A549 (cell line): ENCODE results near the gene FUOM. TPM values are rescaled to one million over a fixed set of nuclear protein-coding genes. Genes with fewer than 3 reads are reported as not detected.

Experiments
- ATAC-seq, 2 experiments: fragments of 200-7000 bp in 1 of 2; fragments of >200 bp in 1 of 2; cut with Nextera tagmentation in 1 of 2; cut with Tn5 transposase in 1 of 2; 3 replicates each; pipeline versions ENCODE4 v1.8.0 to v1.9.1; 2018 to 2020; ENCODE audit warnings: mild to moderate bottlenecking in 1 of 2, moderate library complexity in 1 of 2
- CTCF ChIA-PET: fragments of 300-600 bp; sonication (Branson Sonifier 250); formaldehyde crosslinking; extraction: SDS; loops from one replicate; lab custom pipeline; 2021; ENCODE audit warnings: antibody characterized with exemption, inconsistent platforms; lab: Yijun Ruan, JAX
- POLR2A ChIA-PET: fragments of 350-600 bp; formaldehyde crosslinking; extraction: SDS; loops from one replicate; lab custom pipeline; 2021; ENCODE audit warnings: antibody characterized with exemption, inconsistent platforms; lab: Yijun Ruan, JAX
- DNase-seq, 2 experiments: peaks; one replicate each; pipeline versions ENCODE4 v3.0.0 to v3.0.0-alpha.2; 2011 to 2016; ENCODE audit warnings: low read depth in 1 of 2, low spot score in 1 of 2
- FAIRE-seq: peaks from 2 replicates; lab custom pipeline; 2011; peaks lifted over from hg19 to GRCh38; lab: Jason Lieb, UNC
- H3K27ac ChIP-seq, 2 experiments: fragments of >200 bp; sonication (Bioruptor Twin); formaldehyde crosslinking; 3 replicates each; pipeline ENCODE4 v1.5.1; 2016 to 2017
- H3K4me1 ChIP-seq: fragments of >200 bp; sonication (Bioruptor Twin); formaldehyde crosslinking; 3 replicates; pipeline ENCODE4 v1.6.1; 2016
- H3K4me2 ChIP-seq: fragments of >200 bp; sonication (Bioruptor Twin); formaldehyde crosslinking; 3 replicates; pipeline ENCODE4 v1.6.1; 2016
- H3K4me3 ChIP-seq: fragments of >200 bp; sonication (Bioruptor Twin); formaldehyde crosslinking; 3 replicates; pipeline ENCODE4 v1.5.1; 2016
- H3K9me3 ChIP-seq: fragments of >200 bp; sonication (Bioruptor Twin); formaldehyde crosslinking; 3 replicates; pipeline ENCODE4 v1.6.1; 2016
- BCL3 ChIP-seq: fragments of >200 bp; sonication (Bioruptor Twin); formaldehyde crosslinking; IDR thresholded peaks from 3 replicates; pipeline ENCODE4 v1.6.1; 2016
- FOSL2 ChIP-seq, 2 experiments: fragments of 450-650 bp in 1 of 2; fragments of >200 bp in 1 of 2; sonication (Bioruptor Twin) in 1 of 2; formaldehyde crosslinking; IDR thresholded peaks; 2 replicates each; pipeline versions ENCODE4 v1.5.0 to v1.6.1; 2016 to 2020; ENCODE audit warnings: mild to moderate bottlenecking in 1 of 2, moderate library complexity in 1 of 2
- HOXB5 ChIP-seq: fragments of 250-450 bp; sonication (Bioruptor Pico); IDR thresholded peaks from 2 replicates; pipeline ENCODE4 v1.5.0; 2020; ENCODE audit warnings: mild to moderate bottlenecking, moderate library complexity
- JUN ChIP-seq, 2 experiments: fragments of >200 bp; sonication (Bioruptor Twin); formaldehyde crosslinking; IDR thresholded peaks; 2 replicates in 1 of 2; 3 replicates in 1 of 2; pipeline ENCODE4 v1.6.1; 2016 to 2017
- KDM5A ChIP-seq: fragments of 200-600 bp; sonication (generic); IDR thresholded peaks from 2 replicates; pipeline ENCODE4 v1.6.1; 2016; ENCODE audit warnings: antibody characterized with exemption, mild to moderate bottlenecking
- MAZ ChIP-seq: fragments of 150-350 bp; IDR thresholded peaks from 2 replicates; pipeline ENCODE4 v1.6.1; 2014; ENCODE audit warnings: antibody characterized with exemption, low read depth, low read length, borderline replicate concordance
- NPAS2 ChIP-seq: fragments of 250-450 bp; sonication (Bioruptor Pico); IDR thresholded peaks from 2 replicates; pipeline ENCODE4 v1.8.0; 2022; ENCODE audit warnings: mild to moderate bottlenecking, moderate library complexity, borderline replicate concordance
- PHF8 ChIP-seq: fragments of 200-600 bp; sonication (generic); IDR thresholded peaks from 2 replicates; pipeline ENCODE4 v1.6.1; 2016; ENCODE audit warnings: low read depth, mild to moderate bottlenecking, antibody characterized with exemption, moderate library complexity, borderline replicate concordance
- POLR2A ChIP-seq: IDR thresholded peaks from 2 replicates; pipeline ENCODE4 v1.6.1; 2012; ENCODE audit warnings: mild to moderate bottlenecking, low read length
- POLR2AphosphoS2 ChIP-seq: conservative IDR thresholded peaks from 2 replicates; pipeline ENCODE4 v1.6.1; 2012; ENCODE audit warnings: low read length, improper control_type of control experiment, inconsistent platforms
- REST ChIP-seq: fragments of 200-600 bp; sonication (generic); IDR thresholded peaks from 2 replicates; pipeline ENCODE4 v1.6.1; 2016; ENCODE audit warnings: antibody characterized with exemption, mild to moderate bottlenecking, moderate library complexity
- RFX5 ChIP-seq: fragments of 450-650 bp; IDR thresholded peaks from 2 replicates; pipeline ENCODE4 v1.7.1; 2014; ENCODE audit warnings: antibody characterized with exemption, mild to moderate bottlenecking, moderate library complexity
- WGBS: methylation state at CpG from one replicate; pipeline ENCODE4 v1.1.6; 2017; ENCODE audit errors: missing lambda C conversion rate; 5-methylcytosine and 5-hydroxymethylcytosine counted together
- polyA plus RNA-seq, 4 experiments: library from polyadenylated mRNA; depleted of rRNA in 3 of 4; stranded (reverse); fragments of >200 nt; fragmentation: RNase III in 1 of 4; extraction: RNeasy Plus Mini Kit Qiagen cat#74134 plus additional on column Dnase treatment in 1 of 4; gene quantifications; 2 replicates in 3 of 4; 3 replicates in 1 of 4; pipeline ENCODE4 v1.2.3, GENCODE V29; 2011 to 2017
- TF ChIP-seq, protein P1 (sequence below): fragments of 450-650 bp; IDR thresholded peaks from 2 replicates; pipeline ENCODE4 v1.6.1; 2014; ENCODE audit warnings: antibody characterized with exemption
- TF ChIP-seq, protein P2 (sequence below): fragments of 250-450 bp; sonication (Bioruptor Pico); IDR thresholded peaks from 2 replicates; pipeline ENCODE4 v1.5.0; 2021; ENCODE audit warnings: mild to moderate bottlenecking, moderate library complexity, borderline replicate concordance
- TF ChIP-seq, protein P3 (sequence below): IDR thresholded peaks from 2 replicates; pipeline ENCODE4 v1.6.1; 2012

FUOM gene
- polyA plus RNA-seq, 2 of the 4 experiments (the other 2 are of a cell fraction) = 6.8 to 8.1 TPM

DNA sequence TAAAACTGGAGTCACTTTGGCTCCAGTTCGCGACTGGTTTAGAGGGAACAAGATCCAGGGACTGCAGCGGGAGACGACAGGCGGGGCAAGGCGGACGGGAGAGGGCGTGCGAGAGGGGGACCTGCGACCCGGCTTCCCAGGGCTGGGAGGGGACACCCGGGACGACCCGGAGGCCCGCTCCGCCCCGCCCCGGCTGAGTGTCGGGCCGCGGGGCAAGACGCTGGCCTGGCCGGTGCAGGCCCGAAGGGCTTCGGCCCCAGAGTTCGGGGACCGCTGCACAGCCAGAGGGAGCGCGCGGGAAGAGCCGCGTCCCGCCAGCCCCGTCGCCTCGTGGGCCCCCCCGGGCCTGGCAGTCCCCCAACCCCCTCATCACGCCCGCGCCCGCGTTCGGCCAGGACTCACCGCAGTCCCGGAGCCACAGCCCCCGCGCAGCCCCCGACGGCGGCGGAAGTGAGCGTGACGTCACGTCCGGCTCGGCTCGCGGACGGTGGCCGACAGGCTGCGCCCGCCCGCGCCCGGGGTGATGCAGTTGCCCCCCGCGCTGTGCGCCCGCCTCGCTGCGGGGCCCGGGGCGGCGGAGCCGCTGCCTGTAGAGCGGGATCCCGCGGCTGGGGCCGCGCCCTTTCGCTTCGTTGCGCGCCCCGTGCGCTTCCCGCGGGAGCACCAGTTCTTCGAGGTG, 49.3 kb downstream of the FUOM start, which contains the start of the genes TUBGCP2 and ZNF511:
Gene TUBGCP2 (minus strand): TSS at position 452 of the 679 bp plus-strand sequence. CDS start 5,931 bp downstream, outside the sequence.
Gene ZNF511 (plus strand): TSS at position 494 of the 679 bp plus-strand sequence. CDS start 30 bp downstream, at position 524.
- Histone ChIP-seq H3K27ac (peak within 1 kb of the TSS; percentile 92 to 97), H3K4me1 (peaks cover 14% of the 10 kb centered on the region), H3K4me3 (peak within 1 kb of the TSS; percentile 94), H3K4me2 (peak within 1 kb of the TSS; percentile 98), H3K9me3 (no peaks in the 10 kb centered on the region)
- TF ChIP-seq, protein P1, sequence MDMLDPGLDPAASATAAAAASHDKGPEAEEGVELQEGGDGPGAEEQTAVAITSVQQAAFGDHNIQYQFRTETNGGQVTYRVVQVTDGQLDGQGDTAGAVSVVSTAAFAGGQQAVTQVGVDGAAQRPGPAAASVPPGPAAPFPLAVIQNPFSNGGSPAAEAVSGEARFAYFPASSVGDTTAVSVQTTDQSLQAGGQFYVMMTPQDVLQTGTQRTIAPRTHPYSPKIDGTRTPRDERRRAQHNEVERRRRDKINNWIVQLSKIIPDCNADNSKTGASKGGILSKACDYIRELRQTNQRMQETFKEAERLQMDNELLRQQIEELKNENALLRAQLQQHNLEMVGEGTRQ = no peak
- TF ChIP-seq MAZ = 0 out of 2 replicates have a peak, but pooled peaks have one; percentile 18
- TF ChIP-seq NPAS2 = 0 out of 2 replicates have a peak, but pooled peaks have one; percentile 19
- TF ChIP-seq, protein P2, sequence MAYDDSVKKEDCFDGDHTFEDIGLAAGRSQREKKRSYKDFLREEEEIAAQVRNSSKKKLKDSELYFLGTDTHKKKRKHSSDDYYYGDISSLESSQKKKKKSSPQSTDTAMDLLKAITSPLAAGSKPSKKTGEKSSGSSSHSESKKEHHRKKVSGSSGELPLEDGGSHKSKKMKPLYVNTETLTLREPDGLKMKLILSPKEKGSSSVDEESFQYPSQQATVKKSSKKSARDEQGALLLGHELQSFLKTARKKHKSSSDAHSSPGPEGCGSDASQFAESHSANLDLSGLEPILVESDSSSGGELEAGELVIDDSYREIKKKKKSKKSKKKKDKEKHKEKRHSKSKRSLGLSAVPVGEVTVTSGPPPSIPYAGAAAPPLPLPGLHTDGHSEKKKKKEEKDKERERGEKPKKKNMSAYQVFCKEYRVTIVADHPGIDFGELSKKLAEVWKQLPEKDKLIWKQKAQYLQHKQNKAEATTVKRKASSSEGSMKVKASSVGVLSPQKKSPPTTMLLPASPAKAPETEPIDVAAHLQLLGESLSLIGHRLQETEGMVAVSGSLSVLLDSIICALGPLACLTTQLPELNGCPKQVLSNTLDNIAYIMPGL (CRISPR knock-in tag) = peak; percentile 76
- TF ChIP-seq KDM5A = peak; percentile 46; the same call in 1 of the 2 replicates
- TF ChIP-seq POLR2A = peak; percentile 57
- TF ChIP-seq HOXB5 (CRISPR knock-in tag) = peak; percentile 39; the same call in 1 of the 2 replicates
- peak; percentile 63; the same call in 1 of the 2 replicates for TF ChIP-seq RFX5
- TF ChIP-seq PHF8 = peak; percentile 85
- TF ChIP-seq JUN (IDR thresholded peaks at IDR 0.05) = peak in 1 of 2 experiments; percentile 96; a peak in 3 of 5 replicates
- TF ChIP-seq, protein P3, sequence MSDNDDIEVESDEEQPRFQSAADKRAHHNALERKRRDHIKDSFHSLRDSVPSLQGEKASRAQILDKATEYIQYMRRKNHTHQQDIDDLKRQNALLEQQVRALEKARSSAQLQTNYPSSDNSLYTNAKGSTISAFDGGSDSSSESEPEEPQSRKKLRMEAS = peak; percentile 33; the same call in 1 of the 2 replicates
- TF ChIP-seq FOSL2 (IDR thresholded peaks at IDR 0.05) = no peak
- TF ChIP-seq FOSL2 (CRISPR knock-in tag; IDR thresholded peaks at IDR 0.05) = peak; percentile 65
- TF ChIP-seq BCL3 = peak; percentile 90
- no peak for TF ChIP-seq POLR2AphosphoS2
- TF ChIP-seq REST = no peak
- 3% methylated on average over 27 of the region's 89 CpGs for WGBS
- ATAC-seq = peak; percentile 83 to 86
- ChIA-PET POLR2A (interaction anchor here (0.9 kb wide), 1 partner anchor 49 kb away, joined by 3 read pairs; no protein-coding TSS in a partner anchor), CTCF (interaction anchor here (0.8 to 2.9 kb wide), 20 partner anchors 10 to 150 kb away, joined by 3 to 22 read pairs (median 6); partner anchors contain the start of gene ADAM8)
- peak; percentile 74 to 87 for DNase-seq
- no peak for FAIRE-seq
